Measurements from ENCODE around the gene EEIG2.
"Not testable (repeated sequence)": the region's sequence is repeated elsewhere in the genome, so short reads cannot be mapped to it uniquely, and the experiment has no call there.

EEIG2 gene

GRCh38 chr1:108527837-108528236 lies 32.1 kb upstream of the EEIG2 start:
- no peaks in the 10 kb centered on the region for H3K9me3 ChIP-seq (ENCODE audit: control insufficient read depth, low read length)
- no peak overlapping the region for H3K4me3 ChIP-seq (ENCODE audit: extremely low read depth, insufficient read depth, low read length, poor library complexity, severe bottlenecking)
- no peaks in the 10 kb centered on the region for H3K4me1 ChIP-seq (ENCODE audit: control insufficient read depth, insufficient read depth, low read length, poor library complexity, severe bottlenecking)
- H3K27ac ChIP-seq (ENCODE audit: low read depth, low read length, severe bottlenecking), result no peak overlapping the region
- no peaks in the 10 kb centered on the region for H3K36me3 ChIP-seq (ENCODE audit: control insufficient read depth, insufficient read depth, low read length)
- 100% methylated on average over 1 of the region's 2 CpGs; no CpG with 5 or more reads in 1 of the 2 experiments for WGBS, 2 experiments (ENCODE audit: insufficient coverage in 2 of 2)

GRCh38 chr1:108531444-108531843 lies 28.5 kb upstream of the EEIG2 start:
- 100% methylated on average over 3 of the region's 4 CpGs; no CpG with 5 or more reads in 1 of the 2 experiments for WGBS, 2 experiments (ENCODE audit: insufficient coverage in 2 of 2)
- no peak overlapping the region for H3K4me3 ChIP-seq (ENCODE audit: extremely low read depth, insufficient read depth, low read length, poor library complexity, severe bottlenecking)
- H3K9me3 ChIP-seq (ENCODE audit: control insufficient read depth, low read length), result no peaks in the 10 kb centered on the region
- H3K36me3 ChIP-seq (ENCODE audit: control insufficient read depth, insufficient read depth, low read length), result no peaks in the 10 kb centered on the region
- H3K27ac ChIP-seq (ENCODE audit: low read depth, low read length, severe bottlenecking), result no peak overlapping the region
- H3K4me1 ChIP-seq (ENCODE audit: control insufficient read depth, insufficient read depth, low read length, poor library complexity, severe bottlenecking), result no peaks in the 10 kb centered on the region

GRCh38 chr1:108532730-108533129 lies 27.2 kb upstream of the EEIG2 start:
- Histone ChIP-seq H3K9me3 (ENCODE audit: control insufficient read depth, low read length) (no peaks in the 10 kb centered on the region), H3K27ac (ENCODE audit: low read depth, low read length, severe bottlenecking) (no peak overlapping the region), H3K4me1 (ENCODE audit: control insufficient read depth, insufficient read depth, low read length, poor library complexity, severe bottlenecking) (no peaks in the 10 kb centered on the region), H3K36me3 (ENCODE audit: control insufficient read depth, insufficient read depth, low read length) (no peaks in the 10 kb centered on the region), H3K4me3 (ENCODE audit: extremely low read depth, insufficient read depth, low read length, poor library complexity, severe bottlenecking) (no peak overlapping the region)
- 44 to 70% methylated on average over 2 to 4 of the region's 4 CpGs for WGBS, 2 experiments (ENCODE audit: insufficient coverage in 2 of 2)

- no peaks in the 10 kb centered on the region for H3K9me3 ChIP-seq (ENCODE audit: control insufficient read depth, low read length)
- 69 to 73% methylated on average over 5 to 7 of the region's 10 CpGs for WGBS, 2 experiments (ENCODE audit: insufficient coverage in 2 of 2)
These were observed 26.4 kb upstream of the EEIG2 start for GRCh38 chr1:108533351-108534083.

GRCh38 chr1:108534759-108535158 lies 25.1 kb upstream of the EEIG2 start:
- no peaks in the 10 kb centered on the region for H3K9me3 ChIP-seq (ENCODE audit: control insufficient read depth, low read length)
- 91 to 98% methylated on average over 3 of the region's 3 CpGs for WGBS, 2 experiments (ENCODE audit: insufficient coverage in 2 of 2)
- H3K27ac ChIP-seq (ENCODE audit: low read depth, low read length, severe bottlenecking), result no peak overlapping the region
- H3K4me1 ChIP-seq (ENCODE audit: control insufficient read depth, insufficient read depth, low read length, poor library complexity, severe bottlenecking), result no peaks in the 10 kb centered on the region
- H3K4me3 ChIP-seq (ENCODE audit: extremely low read depth, insufficient read depth, low read length, poor library complexity, severe bottlenecking), result no peak overlapping the region
- H3K36me3 ChIP-seq (ENCODE audit: control insufficient read depth, insufficient read depth, low read length), result no peaks in the 10 kb centered on the region

More at GRCh38 chr1:108533351-108534083, 26.4 kb upstream of the EEIG2 start:
- no peaks in the 10 kb centered on the region for H3K4me1 ChIP-seq (ENCODE audit: control insufficient read depth, insufficient read depth, low read length, poor library complexity, severe bottlenecking)
- H3K4me3 ChIP-seq (ENCODE audit: extremely low read depth, insufficient read depth, low read length, poor library complexity, severe bottlenecking), result no peak overlapping the region
- H3K36me3 ChIP-seq (ENCODE audit: control insufficient read depth, insufficient read depth, low read length), result no peaks in the 10 kb centered on the region
- no peak overlapping the region for H3K27ac ChIP-seq (ENCODE audit: low read depth, low read length, severe bottlenecking)

- H3K36me3 ChIP-seq (ENCODE audit: control insufficient read depth, insufficient read depth, low read length); H3K4me1 ChIP-seq (ENCODE audit: control insufficient read depth, insufficient read depth, low read length, poor library complexity, severe bottlenecking); H3K27ac ChIP-seq (ENCODE audit: low read depth, low read length, severe bottlenecking); H3K9me3 ChIP-seq (ENCODE audit: control insufficient read depth, low read length); H3K4me3 ChIP-seq (ENCODE audit: extremely low read depth, insufficient read depth, low read length, poor library complexity, severe bottlenecking): not testable (repeated sequence)
- WGBS, 2 experiments (ENCODE audit: insufficient coverage in 2 of 2), result 100% methylated on average over 1 of the region's 6 CpGs; no CpG with 5 or more reads in 1 of the 2 experiments
These were observed 24.5 kb upstream of the EEIG2 start for GRCh38 chr1:108535315-108535897.

GRCh38 chr1:108536021-108536420 lies 23.9 kb upstream of the EEIG2 start:
- H3K4me1 ChIP-seq (ENCODE audit: control insufficient read depth, insufficient read depth, low read length, poor library complexity, severe bottlenecking); H3K4me3 ChIP-seq (ENCODE audit: extremely low read depth, insufficient read depth, low read length, poor library complexity, severe bottlenecking): not testable (repeated sequence)

GRCh38 chr1:108536791-108537190 lies 23.1 kb upstream of the EEIG2 start:
- H3K4me1 ChIP-seq (ENCODE audit: control insufficient read depth, insufficient read depth, low read length, poor library complexity, severe bottlenecking); H3K4me3 ChIP-seq (ENCODE audit: extremely low read depth, insufficient read depth, low read length, poor library complexity, severe bottlenecking); H3K27ac ChIP-seq (ENCODE audit: low read depth, low read length, severe bottlenecking); H3K9me3 ChIP-seq (ENCODE audit: control insufficient read depth, low read length); H3K36me3 ChIP-seq (ENCODE audit: control insufficient read depth, insufficient read depth, low read length): not testable (repeated sequence)
- WGBS, 2 experiments (ENCODE audit: insufficient coverage in 2 of 2), result 80 to 100% methylated on average over 1 of the region's 4 CpGs

More at GRCh38 chr1:108536021-108536420, 23.9 kb upstream of the EEIG2 start:
- 95 to 98% methylated on average over 14 to 16 of the region's 27 CpGs for WGBS, 2 experiments (ENCODE audit: insufficient coverage in 2 of 2)
- not testable (repeated sequence) for H3K27ac ChIP-seq (ENCODE audit: low read depth, low read length, severe bottlenecking); H3K9me3 ChIP-seq (ENCODE audit: control insufficient read depth, low read length); H3K36me3 ChIP-seq (ENCODE audit: control insufficient read depth, insufficient read depth, low read length)

- Histone ChIP-seq H3K27ac (ENCODE audit: low read depth, low read length, severe bottlenecking) (no peak overlapping the region), H3K36me3 (ENCODE audit: control insufficient read depth, insufficient read depth, low read length) (no peaks in the 10 kb centered on the region), H3K4me3 (ENCODE audit: extremely low read depth, insufficient read depth, low read length, poor library complexity, severe bottlenecking) (no peak overlapping the region), H3K9me3 (ENCODE audit: control insufficient read depth, low read length) (no peaks in the 10 kb centered on the region), H3K4me1 (ENCODE audit: control insufficient read depth, insufficient read depth, low read length, poor library complexity, severe bottlenecking) (no peaks in the 10 kb centered on the region)
- WGBS, 2 experiments (ENCODE audit: insufficient coverage in 2 of 2), result 100% methylated on average over 1 of the region's 1 CpG; no CpG with 5 or more reads in 1 of the 2 experiments
These were observed 21.9 kb upstream of the EEIG2 start for GRCh38 chr1:108537976-108538375.

GRCh38 chr1:108540977-108541376 lies 18.9 kb upstream of the EEIG2 start:
- H3K4me3 ChIP-seq (ENCODE audit: extremely low read depth, insufficient read depth, low read length, poor library complexity, severe bottlenecking), result no peak overlapping the region
- H3K9me3 ChIP-seq (ENCODE audit: control insufficient read depth, low read length), result no peaks in the 10 kb centered on the region
- no peak overlapping the region for H3K27ac ChIP-seq (ENCODE audit: low read depth, low read length, severe bottlenecking)
- no CpG with 5 or more reads among the region's 1 CpG for WGBS, 2 experiments (ENCODE audit: insufficient coverage in 2 of 2)
- no peaks in the 10 kb centered on the region for H3K4me1 ChIP-seq (ENCODE audit: control insufficient read depth, insufficient read depth, low read length, poor library complexity, severe bottlenecking)
- no peaks in the 10 kb centered on the region for H3K36me3 ChIP-seq (ENCODE audit: control insufficient read depth, insufficient read depth, low read length)

GRCh38 chr1:108541861-108542260 lies 18.0 kb upstream of the EEIG2 start:
- WGBS, 2 experiments (ENCODE audit: insufficient coverage in 2 of 2), result no CpG with 5 or more reads among the region's 2 CpGs
- H3K9me3 ChIP-seq (ENCODE audit: control insufficient read depth, low read length), result no peaks in the 10 kb centered on the region
- H3K4me1 ChIP-seq (ENCODE audit: control insufficient read depth, insufficient read depth, low read length, poor library complexity, severe bottlenecking), result no peaks in the 10 kb centered on the region
- no peaks in the 10 kb centered on the region for H3K36me3 ChIP-seq (ENCODE audit: control insufficient read depth, insufficient read depth, low read length)
- H3K27ac ChIP-seq (ENCODE audit: low read depth, low read length, severe bottlenecking), result no peak overlapping the region
- H3K4me3 ChIP-seq (ENCODE audit: extremely low read depth, insufficient read depth, low read length, poor library complexity, severe bottlenecking), result no peak overlapping the region
